Osteocyte (in vitro differentiated cells): ENCODE measurements around the gene PTCD1. TPM values are rescaled to one million over a fixed set of nuclear protein-coding genes. Genes with fewer than 3 reads are reported as not detected.

ENCODE experiments used
- DNase-seq: peaks from one replicate; pipeline ENCODE4 v3.0.0; 2021; ENCODE audit warnings: mixed read lengths; ENCODE audit not compliant: unreplicated experiment; ENCODE audit errors: extremely low spot score
- H3K27ac Mint-ChIP-seq: one replicate; pipeline ENCODE4 v1.8.0; 2021; ENCODE audit warnings: mild to moderate bottlenecking, mixed read lengths; ENCODE audit not compliant: unreplicated experiment
- H3K27me3 Mint-ChIP-seq: one replicate; pipeline ENCODE4 v1.8.0; 2021; ENCODE audit warnings: mixed read lengths; ENCODE audit not compliant: unreplicated experiment
- H3K36me3 Mint-ChIP-seq: one replicate; pipeline ENCODE4 v1.8.0; 2021; ENCODE audit warnings: mixed read lengths; ENCODE audit not compliant: unreplicated experiment
- H3K4me1 Mint-ChIP-seq: one replicate; pipeline ENCODE4 v1.8.0; 2021; ENCODE audit warnings: mixed read lengths; ENCODE audit not compliant: unreplicated experiment
- H3K4me3 Mint-ChIP-seq: one replicate; pipeline ENCODE4 v1.8.0; 2021; ENCODE audit warnings: mild to moderate bottlenecking, moderate library complexity, mixed read lengths; ENCODE audit not compliant: unreplicated experiment
- H3K9me3 Mint-ChIP-seq: one replicate; pipeline ENCODE4 v1.8.0; 2021; ENCODE audit warnings: mixed read lengths; ENCODE audit not compliant: unreplicated experiment
- CTCF ChIP-seq: fragments of 200-600 bp; sonication (generic); IDR thresholded peaks from 2 replicates; pipeline ENCODE4 v1.5.0; 2021; ENCODE audit warnings: antibody characterized with exemption, mild to moderate bottlenecking, moderate library complexity
- total RNA-seq: library from RNA; stranded (reverse); gene quantifications from 2 replicates; pipeline ENCODE4 v1.2.1, GENCODE V29; 2021

PTCD1 gene
- total RNA-seq, 1 donor from 2014 or later: 10.5 TPM

- peak overlapping the region; percentile 41 for H3K27ac Mint-ChIP-seq
- no peak for TF ChIP-seq CTCF
- H3K4me1 Mint-ChIP-seq: peaks cover 19% of the 10 kb centered on the region
- no peak for DNase-seq
- no peaks in the 10 kb centered on the region for H3K9me3 Mint-ChIP-seq
- H3K36me3 Mint-ChIP-seq: peaks cover 23% of the 10 kb centered on the region
- H3K4me3 Mint-ChIP-seq: no peak overlapping the region
- H3K27me3 Mint-ChIP-seq: no peaks in the 10 kb centered on the region
These were observed 69.7 kb downstream of the PTCD1 start for GRCh38 chr7:99368750-99369389.

Other genes starting within 250 kb of the PTCD1 start
- gene KPNA7, start 230.7 kb downstream of the PTCD1 start, total RNA-seq: not detected in 2 replicates
- gene MYH16, start 166.0 kb downstream of the PTCD1 start, total RNA-seq: not detected in 2 replicates
- 103 and 105 TPM in 2 replicates for gene ARPC1A, start 112.9 kb downstream of the PTCD1 start, total RNA-seq
- gene ARPC1B, start 64.1 kb downstream of the PTCD1 start, total RNA-seq: 76.1 and 84.9 TPM in 2 replicates
- 107 and 116 TPM in 2 replicates for gene PDAP1, start 30.2 kb downstream of the PTCD1 start, total RNA-seq
- 112 and 131 TPM in 2 replicates for gene BUD31, start 29.8 kb downstream of the PTCD1 start, total RNA-seq
- 32.3 and 37.9 TPM in 2 replicates for gene CPSF4, start 145 bp upstream of the PTCD1 start, total RNA-seq
- gene ATP5MF, start 27.4 kb upstream of the PTCD1 start, total RNA-seq: 251 and 253 TPM in 2 replicates
- gene ZNF789, start 34.1 kb upstream of the PTCD1 start, total RNA-seq: 6.9 and 8.4 TPM in 2 replicates
- 23.8 and 24.4 TPM in 2 replicates for gene ZNF394, start 61.5 kb upstream of the PTCD1 start, total RNA-seq
- gene ZKSCAN5, start 65.9 kb upstream of the PTCD1 start, total RNA-seq: 11.6 and 12.1 TPM in 2 replicates
- gene FAM200A, start 113.3 kb upstream of the PTCD1 start, total RNA-seq: 5.3 and 6.3 TPM in 2 replicates
- 62.8 and 64.2 TPM in 2 replicates for gene ZNF655, start 119.8 kb upstream of the PTCD1 start, total RNA-seq
- gene TMEM225B, start 159.5 kb upstream of the PTCD1 start, total RNA-seq: 1.1 and 1.6 TPM in 2 replicates
- gene ZSCAN25, start 178.1 kb upstream of the PTCD1 start, total RNA-seq: 19.6 and 20.7 TPM in 2 replicates
- gene CYP3A5, start 241.2 kb upstream of the PTCD1 start, total RNA-seq: not detected in 2 replicates